HL-60 (cell line): ENCODE measurements around the gene COLQ.
A peak's percentile ranks its signal among the peaks of the same experiment; 100 is the strongest.

ENCODE experiments used
- DNase-seq, 2 experiments: peaks; one replicate each; pipeline ENCODE4 v3.0.0-alpha.2; 2010 to 2020; ENCODE audit warnings: low read depth in 1 of 2, low spot score in 1 of 2
- H3K27ac ChIP-seq: fragments of 250-450 bp; sonication (Bioruptor Pico); replicated peaks from 2 replicates; pipeline ENCODE4 v1.5.1; 2020; ENCODE audit warnings: mild to moderate bottlenecking, moderate library complexity
- H3K27me3 ChIP-seq: fragments of 250-450 bp; sonication (Bioruptor Pico); 2 replicates; pipeline ENCODE4 v1.5.1; 2021; ENCODE audit warnings: mild to moderate bottlenecking, moderate library complexity; ENCODE audit not compliant: insufficient read depth, poor library complexity, severe bottlenecking
- H3K4me3 ChIP-seq: replicated peaks from 2 replicates; pipeline ENCODE4 v1.5.1; 2011; ENCODE audit warnings: mild to moderate bottlenecking, control low read depth, low read length; ENCODE audit not compliant: insufficient read depth
- GABPA ChIP-seq: IDR thresholded peaks from 2 replicates; pipeline ENCODE4 v1.6.1; 2012; ENCODE audit warnings: low read depth
- POLR2AphosphoS5 ChIP-seq: IDR thresholded peaks from 2 replicates; pipeline ENCODE4 v1.6.1; 2012; ENCODE audit warnings: low read depth
- REST ChIP-seq: IDR thresholded peaks from 2 replicates; pipeline ENCODE4 v1.6.1; 2012; ENCODE audit warnings: low read depth; ENCODE audit not compliant: insufficient replicate concordance
- SPI1 ChIP-seq: IDR thresholded peaks from 2 replicates; pipeline ENCODE4 v1.6.1; 2012; ENCODE audit warnings: low read depth, mild to moderate bottlenecking, borderline replicate concordance
- TF ChIP-seq, protein P1 (sequence below): IDR thresholded peaks from one replicate; pipeline ENCODE4 v1.5.1; 2011; ENCODE audit warnings: low read length, control low read depth, inconsistent platforms; ENCODE audit not compliant: insufficient read depth

The COLQ gene

GRCh38 chr3:15430624-15431023 is 90.9 kb downstream of the COLQ start:
- DNase-seq = no peak
- no peak overlapping the region for H3K27ac ChIP-seq
- H3K27me3 ChIP-seq = no peaks in the 10 kb centered on the region
- TF ChIP-seq GABPA (no peak), POLR2AphosphoS5 (no peak), REST (no peak), SPI1 (no peak)
- TF ChIP-seq, protein P1, sequence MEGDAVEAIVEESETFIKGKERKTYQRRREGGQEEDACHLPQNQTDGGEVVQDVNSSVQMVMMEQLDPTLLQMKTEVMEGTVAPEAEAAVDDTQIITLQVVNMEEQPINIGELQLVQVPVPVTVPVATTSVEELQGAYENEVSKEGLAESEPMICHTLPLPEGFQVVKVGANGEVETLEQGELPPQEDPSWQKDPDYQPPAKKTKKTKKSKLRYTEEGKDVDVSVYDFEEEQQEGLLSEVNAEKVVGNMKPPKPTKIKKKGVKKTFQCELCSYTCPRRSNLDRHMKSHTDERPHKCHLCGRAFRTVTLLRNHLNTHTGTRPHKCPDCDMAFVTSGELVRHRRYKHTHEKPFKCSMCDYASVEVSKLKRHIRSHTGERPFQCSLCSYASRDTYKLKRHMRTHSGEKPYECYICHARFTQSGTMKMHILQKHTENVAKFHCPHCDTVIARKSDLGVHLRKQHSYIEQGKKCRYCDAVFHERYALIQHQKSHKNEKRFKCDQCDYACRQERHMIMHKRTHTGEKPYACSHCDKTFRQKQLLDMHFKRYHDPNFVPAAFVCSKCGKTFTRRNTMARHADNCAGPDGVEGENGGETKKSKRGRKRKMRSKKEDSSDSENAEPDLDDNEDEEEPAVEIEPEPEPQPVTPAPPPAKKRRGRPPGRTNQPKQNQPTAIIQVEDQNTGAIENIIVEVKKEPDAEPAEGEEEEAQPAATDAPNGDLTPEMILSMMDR = no peak
- no peak overlapping the region for H3K4me3 ChIP-seq

GRCh38 chr3:15429080-15429479 is 92.4 kb downstream of the COLQ start:
- no peak for TF ChIP-seq GABPA
- no peak for TF ChIP-seq POLR2AphosphoS5
- TF ChIP-seq REST = no peak
- TF ChIP-seq, protein P1 = no peak
- no peak for TF ChIP-seq SPI1
- Histone ChIP-seq H3K27me3 (no peaks in the 10 kb centered on the region), H3K27ac (no peak overlapping the region), H3K4me3 (peak overlapping the region; percentile 86)
- no peak for DNase-seq

DNA sequence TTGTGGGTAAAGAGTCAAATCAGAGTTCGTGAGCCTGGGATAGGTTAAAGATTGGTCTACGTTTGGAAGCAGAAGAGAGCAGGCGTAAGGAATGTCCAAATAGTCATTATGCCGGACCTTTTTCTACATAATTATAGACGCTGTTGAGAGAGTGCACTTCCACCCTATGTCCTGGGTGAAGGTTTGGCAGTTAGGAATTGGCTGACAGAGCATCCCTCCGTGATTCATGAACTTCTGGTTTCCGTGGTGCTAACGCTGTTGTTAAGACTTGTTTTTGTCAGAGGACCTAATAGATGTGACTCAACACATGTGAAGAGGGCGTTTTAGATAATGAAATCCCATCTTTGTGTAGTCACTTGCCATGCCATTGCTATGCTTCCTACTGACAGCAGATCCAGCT is 93.0 kb downstream of the COLQ start:
- peak overlapping the region; percentile 86 for H3K4me3 ChIP-seq
- TF ChIP-seq REST = no peak
- TF ChIP-seq GABPA = no peak
- TF ChIP-seq, protein P1 = no peak
- TF ChIP-seq POLR2AphosphoS5 = no peak
- no peak for TF ChIP-seq SPI1
- H3K27ac ChIP-seq = peak overlapping the region; percentile 84; the same call in 1 of the 2 replicates
- no peaks in the 10 kb centered on the region for H3K27me3 ChIP-seq
- no peak for DNase-seq
